Measurements from ENCODE around the gene GTF3C2.
A peak's percentile ranks its signal among the peaks of the same experiment; 100 is the strongest.

The GTF3C2 gene

GRCh38 chr2:27356382-27357181, at the start of gene GTF3C2:
Gene GTF3C2, minus strand, starts transcription at chr2:27356764. Its CDS starts 13,210 bp downstream, at chr2:27343554.
- peak; percentile 96 for DNase-seq

- no peak for DNase-seq
Measured at GRCh38 chr2:27400348-27401135, 44.0 kb upstream of the GTF3C2 start.

- no peak for DNase-seq
Measured at GRCh38 chr2:27398962-27399361, 42.4 kb upstream of the GTF3C2 start.

- DNase-seq = no peak
Measured at GRCh38 chr2:27393225-27393624, 36.7 kb upstream of the GTF3C2 start.

GRCh38 chr2:27390822-27391679, 34.5 kb upstream of the GTF3C2 start:
- DNase-seq = no peak

- DNase-seq = no peak
Measured at GRCh38 chr2:27381577-27382181, 25.1 kb upstream of the GTF3C2 start.

GRCh38 chr2:27380626-27381545, 24.3 kb upstream of the GTF3C2 start, which contains the start of gene ZNF513:
Gene ZNF513, minus strand, starts transcription at chr2:27380734. Its CDS starts 208 bp downstream, at chr2:27380526.
- DNase-seq = peak; percentile 94

- peak; percentile 65 for DNase-seq
Measured at GRCh38 chr2:27379836-27380625, 23.5 kb upstream of the GTF3C2 start.

- no peak for DNase-seq
Measured at GRCh38 chr2:27379383-27379835, 22.8 kb upstream of the GTF3C2 start.

- no peak for DNase-seq
Measured at GRCh38 chr2:27378809-27379290, 22.3 kb upstream of the GTF3C2 start.

GRCh38 chr2:27378096-27378808, 21.7 kb upstream of the GTF3C2 start:
- peak; percentile 3 for DNase-seq

- no peak for DNase-seq
Measured at GRCh38 chr2:27377618-27378095, 21.1 kb upstream of the GTF3C2 start.

GRCh38 chr2:27376866-27377617, 20.5 kb upstream of the GTF3C2 start:
- no peak for DNase-seq

GRCh38 chr2:27376151-27376865, 19.7 kb upstream of the GTF3C2 start:
- DNase-seq = no peak

GRCh38 chr2:27375513-27376099, 19.0 kb upstream of the GTF3C2 start:
- DNase-seq = no peak

GRCh38 chr2:27373567-27373966, 17.0 kb upstream of the GTF3C2 start:
- DNase-seq = no peak

- DNase-seq = no peak
Measured at GRCh38 chr2:27372937-27373336, 16.4 kb upstream of the GTF3C2 start.
